ENCODE measurements around the gene MAPKAPK2. TPM values are rescaled to one million over a fixed set of nuclear protein-coding genes. Genes with fewer than 3 reads are reported as not detected.
"Not testable (repeated sequence)": the region's sequence is repeated elsewhere in the genome, so short reads cannot be mapped to it uniquely, and the experiment has no call there.

MAPKAPK2 gene
- total RNA-seq, 2 experiments from 2014 or later, result 96.9 to 97.4 TPM

DNA sequence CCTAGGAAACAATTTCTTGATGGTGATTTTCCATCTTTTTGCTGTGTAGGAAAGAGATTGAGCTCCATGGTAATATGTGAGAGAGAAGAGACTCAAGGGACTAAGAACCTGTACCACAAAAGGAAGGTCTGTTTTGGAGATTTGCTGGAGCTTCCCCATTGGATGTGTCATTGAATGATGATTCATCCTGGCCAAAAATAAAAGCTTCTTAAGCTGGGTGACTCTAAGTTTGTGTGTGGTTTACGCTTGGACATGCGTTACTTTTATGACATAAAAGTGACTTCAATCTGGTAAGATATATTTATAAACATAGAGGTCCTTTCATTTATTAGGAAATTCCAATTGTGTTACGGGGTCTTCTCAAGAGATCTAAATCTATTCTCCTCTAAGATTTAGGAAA lies 68.4 kb downstream of the MAPKAPK2 start:
- Mint-ChIP-seq H3K4me1 (ENCODE audit: low read depth) (peaks cover 35% of the 10 kb centered on the region), H3K27ac (no peak overlapping the region), H3K27me3 (no peaks in the 10 kb centered on the region), H3K36me3 (no peaks in the 10 kb centered on the region), H3K9me3 (no peaks in the 10 kb centered on the region), H3K4me3 (no peak overlapping the region)
- CTCF ChIA-PET, result interaction anchor here (1.0 kb wide), 1 partner anchor 229 kb away, joined by 4 read pairs; no protein-coding TSS in a partner anchor
- DNase-seq, result no peak
- POLR2A ChIA-PET, result interaction anchor here (0.6 kb wide), 1 partner anchor 39 kb away, joined by 3 read pairs; no protein-coding TSS in a partner anchor
- intact Hi-C loops (cut with micrococcal nuclease), result no loop called here

DNA sequence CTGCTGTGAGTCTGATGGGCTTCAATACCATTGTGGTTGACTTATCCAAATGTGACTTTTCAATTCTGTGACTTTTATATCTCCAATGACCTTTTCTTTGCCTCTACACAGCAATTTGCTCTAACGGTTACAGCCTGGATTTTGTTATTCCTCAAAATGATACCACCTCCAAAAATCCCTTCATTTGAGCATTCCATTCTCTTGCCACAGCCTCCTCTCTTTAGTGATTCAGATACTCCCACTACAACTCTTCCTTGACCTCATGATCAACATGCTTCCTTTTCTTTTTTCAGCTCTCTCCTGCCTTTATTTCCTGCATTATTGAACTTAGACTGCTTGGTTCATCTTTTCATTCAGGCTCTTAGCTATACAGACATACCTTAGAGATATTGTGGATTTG lies 69.3 kb downstream of the MAPKAPK2 start:
- Mint-ChIP-seq H3K4me3 (no peak overlapping the region), H3K9me3 (no peaks in the 10 kb centered on the region), H3K27ac (no peak overlapping the region), H3K4me1 (ENCODE audit: low read depth) (peaks cover 28% of the 10 kb centered on the region), H3K27me3 (no peaks in the 10 kb centered on the region), H3K36me3 (no peaks in the 10 kb centered on the region)
- POLR2A ChIA-PET, result no interaction called here
- intact Hi-C loops (cut with micrococcal nuclease), result loop anchor here (2.0 kb wide), 1 partner anchor 15 kb away; no protein-coding TSS in a partner anchor
- CTCF ChIA-PET, result no interaction called here
- DNase-seq, result no peak

DNA sequence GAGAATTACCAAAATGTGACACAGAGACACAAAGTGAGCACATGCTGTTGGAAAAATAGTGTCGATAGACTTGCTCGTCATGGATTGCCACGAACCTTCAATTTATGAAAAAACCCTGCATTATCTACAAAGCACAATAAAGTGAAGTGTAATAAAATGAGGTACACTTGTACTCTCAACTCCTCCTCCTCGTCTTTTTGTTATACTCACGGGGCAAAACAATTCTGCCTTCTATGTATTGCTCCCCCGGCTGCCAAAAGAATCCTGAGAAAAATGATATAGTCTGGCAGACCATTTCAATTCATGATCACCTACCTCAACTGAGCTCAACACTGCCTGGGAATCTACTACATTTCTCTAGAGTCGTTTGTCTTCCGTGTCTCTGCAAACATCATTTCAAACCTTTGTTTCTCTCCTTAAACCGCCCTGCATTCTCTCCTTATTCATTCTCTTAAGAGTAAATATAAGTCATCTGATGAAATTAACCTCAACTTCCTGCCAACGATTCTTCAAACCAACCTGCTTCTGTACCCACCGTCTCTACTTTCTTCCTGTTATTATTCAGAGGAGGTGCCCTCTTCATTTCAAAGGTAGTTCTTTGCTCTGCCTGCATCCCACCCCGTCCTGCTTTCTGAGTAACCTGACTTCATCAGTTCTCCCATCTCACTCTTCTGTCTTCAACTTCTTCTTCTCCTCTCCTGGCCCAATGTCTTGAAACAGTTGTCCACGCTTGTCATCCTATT lies 73.0 kb downstream of the MAPKAPK2 start:
- ChIA-PET POLR2A (interaction anchor here (0.8 to 1.8 kb wide), 3 partner anchors 18 to 26 kb away, joined by 3 to 5 read pairs (median 4); no protein-coding TSS in a partner anchor), CTCF (interaction anchor here (0.7 to 4.5 kb wide), 9 partner anchors 8 to 154 kb away, joined by 3 to 20 read pairs (median 4); no protein-coding TSS in a partner anchor)
- H3K4me1 Mint-ChIP-seq (ENCODE audit: low read depth), result peaks cover 31% of the 10 kb centered on the region
- H3K27me3 Mint-ChIP-seq, result peaks cover 2% of the 10 kb centered on the region
- intact Hi-C loops (cut with micrococcal nuclease), result loop anchor here (1.0 to 2.0 kb wide), 4 partner anchors 18 to 59 kb away; no protein-coding TSS in a partner anchor
- no peak overlapping the region for H3K27ac Mint-ChIP-seq
- H3K9me3 Mint-ChIP-seq, result no peaks in the 10 kb centered on the region
- no peaks in the 10 kb centered on the region for H3K36me3 Mint-ChIP-seq
- H3K4me3 Mint-ChIP-seq, result no peak overlapping the region
- DNase-seq, result peak; percentile 61

DNA sequence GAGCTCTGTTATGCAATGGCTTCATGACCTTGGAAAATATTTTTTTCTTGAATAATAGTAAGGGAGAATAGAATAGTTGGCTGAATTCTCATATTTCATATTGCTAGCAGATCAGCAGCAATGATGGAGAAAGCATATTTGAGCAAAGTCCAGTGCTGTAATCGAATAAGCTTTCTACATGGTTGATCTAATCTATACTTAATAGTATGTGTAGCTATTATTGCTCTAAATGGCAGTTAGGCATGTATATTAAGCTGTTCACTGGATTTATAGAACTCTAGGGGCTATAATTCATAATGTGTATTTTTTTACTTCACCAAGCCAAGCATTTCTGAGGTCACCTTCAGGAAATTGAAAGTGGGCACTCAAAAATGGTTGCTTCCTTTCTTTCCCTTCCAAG lies 75.9 kb downstream of the MAPKAPK2 start:
- no peaks in the 10 kb centered on the region for H3K9me3 Mint-ChIP-seq
- intact Hi-C loops (cut with micrococcal nuclease), result no loop called here
- DNase-seq, result no peak
- POLR2A ChIA-PET, result interaction anchor here (1.0 to 1.3 kb wide), 2 partner anchors 16 to 38 kb away, joined by 3 read pairs; no protein-coding TSS in a partner anchor
- CTCF ChIA-PET, result interaction anchor here (1.0 to 4.5 kb wide), 3 partner anchors 26 to 151 kb away, joined by 3 to 20 read pairs (median 6); no protein-coding TSS in a partner anchor
- H3K27ac Mint-ChIP-seq, result no peak overlapping the region
- H3K36me3 Mint-ChIP-seq, result no peaks in the 10 kb centered on the region
- H3K27me3 Mint-ChIP-seq, result peaks cover 5% of the 10 kb centered on the region
- peaks cover 29% of the 10 kb centered on the region for H3K4me1 Mint-ChIP-seq (ENCODE audit: low read depth)
- H3K4me3 Mint-ChIP-seq, result no peak overlapping the region

DNA sequence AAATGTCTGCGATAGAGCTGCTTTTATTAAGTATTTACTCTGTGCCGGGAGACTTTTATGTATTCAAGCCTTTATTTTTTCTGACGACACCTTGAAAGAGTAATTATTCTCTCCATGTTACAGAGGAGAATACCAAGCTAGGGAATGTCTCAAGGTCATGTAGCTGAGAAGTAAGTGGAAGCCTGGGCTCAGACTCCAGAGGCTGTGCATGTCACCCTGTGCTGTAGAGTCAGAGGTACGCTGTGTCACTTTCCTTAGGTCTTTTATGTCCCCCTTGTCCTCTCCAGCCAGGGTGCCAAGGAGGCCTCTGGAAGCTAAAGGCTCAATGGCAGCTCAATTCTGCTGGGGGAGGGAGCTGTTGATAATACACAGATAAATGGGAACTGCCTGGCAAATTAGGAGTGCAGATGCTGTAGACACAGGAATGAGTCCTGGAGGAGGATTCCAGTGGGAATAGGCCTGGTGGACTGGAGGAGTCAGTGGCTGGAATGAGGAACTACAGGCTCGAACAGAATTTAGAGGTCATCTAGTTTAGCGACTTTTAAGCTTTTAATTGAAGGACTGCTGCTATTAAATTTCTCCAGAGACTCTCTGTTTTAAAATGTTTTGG lies 76.6 kb downstream of the MAPKAPK2 start:
- Mint-ChIP-seq H3K27ac (no peak overlapping the region), H3K4me1 (ENCODE audit: low read depth) (peaks cover 30% of the 10 kb centered on the region), H3K9me3 (no peaks in the 10 kb centered on the region), H3K36me3 (no peaks in the 10 kb centered on the region), H3K4me3 (no peak overlapping the region), H3K27me3 (peaks cover 5% of the 10 kb centered on the region)
- no peak for DNase-seq
- CTCF ChIA-PET, result interaction anchor here (0.6 to 4.5 kb wide), 6 partner anchors 17 to 74 kb away, joined by 3 to 20 read pairs (median 3); no protein-coding TSS in a partner anchor
- intact Hi-C loops (cut with micrococcal nuclease), result no loop called here
- POLR2A ChIA-PET, result interaction anchor here (0.7 to 1.3 kb wide), 3 partner anchors 16 to 164 kb away, joined by 3 read pairs; no protein-coding TSS in a partner anchor

DNA sequence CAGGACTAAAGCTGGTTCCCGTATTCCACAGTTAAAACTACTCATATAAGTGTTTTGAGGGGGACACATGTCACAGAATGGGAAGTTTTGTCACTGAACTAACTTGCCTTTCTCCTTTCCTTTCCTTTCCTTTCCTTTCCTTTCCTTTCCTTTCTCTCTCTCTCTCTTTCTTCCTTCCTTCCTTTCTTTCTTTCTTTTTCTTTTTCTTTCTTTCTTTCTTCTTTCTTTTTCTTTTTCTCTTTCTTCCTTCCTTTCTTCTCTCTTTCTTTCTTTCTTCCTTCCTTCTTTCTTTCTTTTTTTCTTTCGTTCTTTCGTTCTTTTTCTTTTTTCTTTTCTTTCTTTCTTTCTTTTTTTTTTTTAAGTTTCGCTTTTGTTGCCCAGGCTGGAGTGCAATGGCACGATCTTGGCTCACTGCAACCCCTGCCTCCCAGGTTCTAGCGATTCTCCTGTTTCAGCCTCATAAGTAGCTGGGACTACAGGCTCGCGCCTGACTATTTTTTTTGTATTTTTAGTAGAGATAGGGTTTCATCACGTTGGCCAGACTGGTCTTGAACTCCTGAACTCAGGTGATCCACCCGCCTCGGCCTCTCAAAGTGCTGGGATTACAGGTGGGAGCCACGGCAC lies 78.1 kb downstream of the MAPKAPK2 start:
- intact Hi-C loops (cut with micrococcal nuclease); H3K27me3 Mint-ChIP-seq; H3K4me3 Mint-ChIP-seq; H3K36me3 Mint-ChIP-seq; DNase-seq; H3K9me3 Mint-ChIP-seq; H3K27ac Mint-ChIP-seq; POLR2A ChIA-PET: not testable (repeated sequence)
- peaks cover 39% of the 10 kb centered on the region for H3K4me1 Mint-ChIP-seq (ENCODE audit: low read depth)
- CTCF ChIA-PET, result interaction anchor here (5.1 kb wide), 1 partner anchor 22 kb away, joined by 21 read pairs; no protein-coding TSS in a partner anchor

DNA sequence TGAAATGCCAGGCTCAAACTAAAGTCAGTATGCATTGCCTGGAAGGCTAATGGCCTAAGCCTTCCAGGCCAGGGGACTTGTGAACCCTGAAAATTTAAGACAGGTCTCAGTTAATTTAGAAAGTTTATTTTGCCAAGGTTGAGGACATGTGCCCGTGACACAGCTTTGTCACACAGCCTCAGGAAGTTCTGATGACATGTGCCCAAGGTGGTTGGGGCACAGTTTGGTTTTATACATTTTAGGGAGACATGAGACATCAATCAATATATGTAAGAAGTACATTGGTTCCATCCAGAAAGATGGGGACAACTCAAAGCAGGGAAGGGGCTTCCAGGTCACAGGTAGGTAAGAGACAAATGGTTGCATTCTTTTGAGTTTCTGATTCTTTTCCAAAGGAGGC lies 81.1 kb downstream of the MAPKAPK2 start:
- peak overlapping the region; percentile 68 for H3K27ac Mint-ChIP-seq
- intact Hi-C loops (cut with micrococcal nuclease), result loop anchor here (1.0 kb wide), 1 partner anchor 26 kb away; no protein-coding TSS in a partner anchor
- peaks cover 66% of the 10 kb centered on the region for H3K4me1 Mint-ChIP-seq (ENCODE audit: low read depth)
- POLR2A ChIA-PET, result interaction anchor here (0.6 to 6.1 kb wide), 6 partner anchors 18 to 38 kb away, joined by 3 to 44 read pairs (median 12); no protein-coding TSS in a partner anchor
- H3K27me3 Mint-ChIP-seq, H3K9me3 Mint-ChIP-seq, H3K36me3 Mint-ChIP-seq, H3K4me3 Mint-ChIP-seq: not testable (repeated sequence)
- CTCF ChIA-PET, result interaction anchor here (0.8 to 13.9 kb wide), 14 partner anchors 8 to 147 kb away, joined by 3 to 123 read pairs (median 7); partner anchors contain the start of gene IL20
- peak; percentile 45 for DNase-seq

DNA sequence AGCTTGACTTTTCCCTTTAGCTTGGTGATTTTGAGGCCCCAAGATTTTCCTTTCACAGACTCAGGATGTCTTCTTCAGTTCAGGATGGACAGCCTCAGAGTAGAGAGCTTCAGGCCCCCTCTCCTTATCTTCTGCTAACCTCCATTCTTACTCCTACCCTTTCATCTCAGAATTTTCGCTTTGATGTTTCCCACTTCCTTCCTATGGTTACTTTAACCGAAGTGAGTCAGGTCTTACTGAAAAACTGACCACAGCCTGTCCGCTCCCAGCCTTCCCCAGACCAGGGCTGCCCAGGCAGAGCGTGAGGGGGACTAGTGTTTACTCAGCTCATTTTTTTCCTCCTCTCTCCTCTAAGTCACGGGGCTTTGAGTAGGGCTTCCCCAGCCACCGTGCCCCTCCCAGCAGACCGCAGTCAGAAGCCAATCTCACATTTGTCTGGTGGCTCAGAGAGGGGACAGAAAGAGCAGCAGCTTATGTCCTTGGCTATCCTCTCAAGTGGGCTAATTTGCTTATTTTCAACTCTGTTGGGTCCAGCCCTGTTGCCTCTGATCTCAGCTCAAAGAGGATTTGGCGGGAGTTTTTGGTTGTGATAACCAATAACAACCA lies 81.6 kb downstream of the MAPKAPK2 start:
- intact Hi-C loops (cut with micrococcal nuclease), result loop anchor here (1.0 kb wide), 1 partner anchor 27 kb away; no protein-coding TSS in a partner anchor
- DNase-seq, result peak; percentile 84
- H3K27me3 Mint-ChIP-seq, result peaks cover 6% of the 10 kb centered on the region
- H3K36me3 Mint-ChIP-seq, result no peaks in the 10 kb centered on the region
- peak overlapping the region; percentile 44 for H3K4me3 Mint-ChIP-seq
- POLR2A ChIA-PET, result interaction anchor here (0.9 to 6.1 kb wide), 7 partner anchors 17 to 141 kb away, joined by 3 to 44 read pairs (median 7); no protein-coding TSS in a partner anchor
- peaks cover 69% of the 10 kb centered on the region for H3K4me1 Mint-ChIP-seq (ENCODE audit: low read depth)
- CTCF ChIA-PET, result interaction anchor here (0.7 to 13.9 kb wide), 17 partner anchors 8 to 215 kb away, joined by 3 to 123 read pairs (median 7); partner anchors contain the start of gene IL20
- no peaks in the 10 kb centered on the region for H3K9me3 Mint-ChIP-seq
- H3K27ac Mint-ChIP-seq, result peak overlapping the region; percentile 68

DNA sequence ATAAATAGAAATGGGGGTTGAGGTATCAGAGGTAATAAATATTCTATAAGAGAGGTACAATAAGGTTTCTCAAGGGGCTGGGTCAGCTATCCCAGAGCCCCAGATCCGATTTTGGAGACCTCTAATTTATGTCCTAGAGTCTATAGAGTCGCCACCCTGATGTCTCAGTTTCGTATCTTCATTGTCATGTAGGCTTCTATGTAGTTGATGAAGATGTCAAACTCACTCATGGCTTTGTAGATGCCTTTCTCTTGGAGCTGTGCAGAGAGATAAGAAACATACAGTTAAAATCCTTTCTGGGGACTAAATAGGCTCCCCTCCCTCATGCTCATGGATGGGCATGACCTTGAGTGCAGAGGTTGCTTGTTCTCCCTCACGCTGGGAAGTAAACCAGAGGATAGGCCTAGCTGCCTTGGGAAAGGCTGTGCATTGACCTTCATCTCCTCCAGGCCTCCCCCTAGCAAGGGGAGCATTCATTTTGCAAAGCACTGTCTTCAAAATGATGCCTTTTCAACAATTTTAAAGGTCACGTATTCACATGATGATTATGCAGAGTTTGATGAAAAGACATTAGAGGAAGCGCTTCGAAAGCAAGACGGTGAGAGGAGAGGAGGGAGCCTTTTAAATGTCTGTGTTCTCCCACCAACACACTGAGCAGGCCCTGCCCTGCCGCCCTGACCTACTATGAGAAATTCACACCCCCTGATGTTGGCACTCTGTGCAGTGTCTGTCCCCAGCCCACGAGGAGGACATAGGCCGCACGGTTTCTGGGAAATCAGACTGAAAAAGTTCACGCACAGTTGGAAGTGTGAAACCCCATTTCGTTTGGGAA lies 84.0 kb downstream of the MAPKAPK2 start:
- DNase-seq, result no peak
- Mint-ChIP-seq H3K36me3 (no peaks in the 10 kb centered on the region), H3K9me3 (no peaks in the 10 kb centered on the region), H3K27me3 (peaks cover 7% of the 10 kb centered on the region), H3K4me3 (peak overlapping the region; percentile 25), H3K27ac (peak overlapping the region; percentile 71), H3K4me1 (ENCODE audit: low read depth) (peaks cover 80% of the 10 kb centered on the region)
- intact Hi-C loops (cut with micrococcal nuclease), result loop anchor here (1.0 to 2.0 kb wide), 3 partner anchors 14 to 35 kb away; no protein-coding TSS in a partner anchor
- ChIA-PET CTCF (interaction anchor here (0.6 to 13.9 kb wide), 20 partner anchors 10 to 213 kb away, joined by 3 to 123 read pairs (median 6); partner anchors contain the start of gene IL20), POLR2A (interaction anchor here (0.6 to 6.1 kb wide), 14 partner anchors 10 to 188 kb away, joined by 3 to 44 read pairs (median 4); no protein-coding TSS in a partner anchor)

DNA sequence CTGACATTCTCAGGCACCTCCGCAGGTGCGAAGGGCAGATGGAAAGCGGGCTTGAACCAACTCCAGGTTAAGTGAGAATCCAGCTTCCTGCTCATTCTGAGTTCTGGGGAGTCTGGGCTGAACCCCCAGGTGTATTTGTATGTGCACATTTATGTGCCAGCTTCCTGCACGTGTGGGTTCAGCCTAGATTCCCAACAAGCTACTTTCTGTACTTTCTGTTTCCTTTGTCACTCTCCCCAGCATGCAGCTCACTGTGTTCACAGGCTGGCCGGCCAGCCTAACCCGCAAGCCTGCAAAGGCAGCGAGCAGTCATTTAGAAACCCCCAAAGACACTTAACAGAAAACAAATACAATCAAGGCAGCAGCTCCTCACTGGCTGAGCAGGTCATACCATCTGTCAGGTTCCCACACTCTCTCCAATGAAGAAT lies 84.6 kb downstream of the MAPKAPK2 start:
- POLR2A ChIA-PET, result interaction anchor here (0.6 to 6.1 kb wide), 11 partner anchors 10 to 35 kb away, joined by 3 to 44 read pairs (median 6); no protein-coding TSS in a partner anchor
- Mint-ChIP-seq H3K27ac (peak overlapping the region; percentile 71), H3K9me3 (no peaks in the 10 kb centered on the region), H3K4me1 (ENCODE audit: low read depth) (peaks cover 78% of the 10 kb centered on the region), H3K4me3 (peak overlapping the region; percentile 25), H3K36me3 (no peaks in the 10 kb centered on the region), H3K27me3 (peaks cover 6% of the 10 kb centered on the region)
- intact Hi-C loops (cut with micrococcal nuclease), result loop anchor here (1.0 to 2.0 kb wide), 3 partner anchors 15 to 34 kb away; no protein-coding TSS in a partner anchor
- DNase-seq, result peak; percentile 87
- CTCF ChIA-PET, result interaction anchor here (0.6 to 13.9 kb wide), 14 partner anchors 11 to 213 kb away, joined by 3 to 123 read pairs (median 13); no protein-coding TSS in a partner anchor

All from activated CD4-positive, alpha-beta memory T cell treated with anti-CD3 and anti-CD28 coated beads for 36 hours (primary cell).